Heart left ventricle (tissue), 16 donors: ENCODE data around the gene SLC24A4. TPM values are rescaled to one million over a fixed set of nuclear protein-coding genes. Genes with fewer than 3 reads are reported as not detected.

ENCODE experiments used
- ATAC-seq, 4 donors: fragments of 200-7000 bp; cut with Tn5 transposase; one replicate each; pipeline ENCODE4 v1.9.1; 2020 to 2022; ENCODE audit warnings: moderate library complexity in 4 of 4, mild to moderate bottlenecking in 3 of 4, moderate number of reproducible peaks in 1 of 4
- DNase-seq, 5 donors: peaks; one replicate each; pipeline ENCODE4 v3.0.0-alpha.2; 2020
- H3K27ac ChIP-seq, 12 donors: fragments of 200-600 bp; sonication (generic) in 4 of 12; one replicate each; pipeline versions ENCODE4 v1.5.0 to v1.8.0; 2016 to 2022; ENCODE audit warnings: mild to moderate bottlenecking in 2 of 12
- H3K27me3 ChIP-seq, 9 donors: fragments of 200-600 bp; sonication (generic) in 2 of 9; one replicate each; pipeline versions ENCODE4 v1.5.1 to v1.8.0; 2016 to 2022; ENCODE audit warnings: mild to moderate bottlenecking in 3 of 9
- H3K36me3 ChIP-seq, 9 donors: fragments of 200-600 bp; sonication (generic) in 2 of 9; one replicate each; pipeline versions ENCODE4 v1.5.0 to v1.8.0; 2018 to 2022; ENCODE audit warnings: mild to moderate bottlenecking in 2 of 9
- H3K4me1 ChIP-seq, 12 donors: fragments of 200-600 bp; sonication (generic) in 4 of 12; one replicate each; pipeline versions ENCODE4 v1.5.0 to v1.8.0; 2016 to 2022; ENCODE audit warnings: mild to moderate bottlenecking in 3 of 12
- H3K4me3 ChIP-seq, 12 donors: fragments of 200-600 bp; sonication (generic) in 4 of 12; one replicate each; pipeline versions ENCODE4 v1.5.0 to v1.8.0; 2017 to 2022; ENCODE audit warnings: mild to moderate bottlenecking in 9 of 12, moderate library complexity in 4 of 12
- H3K9me3 ChIP-seq, 12 donors: fragments of 200-600 bp; sonication (generic) in 4 of 12; one replicate each; pipeline versions ENCODE4 v1.5.0 to v1.8.0; 2016 to 2022; ENCODE audit warnings: mild to moderate bottlenecking in 1 of 12
- POLR2A ChIP-seq, 2 donors: fragments of 450-650 bp; IDR thresholded peaks; one replicate each; pipeline ENCODE4 v1.6.1; 2017; ENCODE audit warnings: antibody characterized with exemption in 2 of 2, mild to moderate bottlenecking in 2 of 2, moderate library complexity in 2 of 2
- WGBS, 4 donors: extraction: QIAGEN DNeasy Blood & Tissue Kit in 2 of 4; methylation state at CpG; one replicate each; pipeline versions ENCODE4 v1.1.5 to v1.1.7; 2013 to 2018; 5-methylcytosine and 5-hydroxymethylcytosine counted together
- intact Hi-C, 10 donors: fragments of 100-400 bp; cut with DNase I; formaldehyde crosslinking; loops; one replicate each; pipeline versions ENCODE4 v1.11.1 to v1.14.2; 2022
- polyA plus RNA-seq, 2 donors: library from polyadenylated mRNA; stranded (reverse); fragments of 200-250 nt; gene quantifications; one replicate each; pipeline ENCODE4 v1.2.3, GENCODE V29; 2013
- total RNA-seq, 9 donors: library from RNA; depleted of rRNA in 2 of 9; stranded (reverse); fragments of >200 nt in 2 of 9; fragmentation: NEBNext Ultra II Directional in 3 of 9; extraction: Animal tissue kit (Norgen Biotek cat#: 25700) in 3 of 9; gene quantifications; one replicate each; pipeline versions ENCODE4 v1.1.0 to v1.2.4, GENCODE V29; 2016 to 2023
- TF ChIP-seq, protein P1 (sequence below), 12 donors: fragments of 200-600 bp; sonication (generic) in 4 of 12; IDR thresholded peaks; one replicate each; pipeline versions ENCODE4 v1.5.0 to v1.8.0; 2018 to 2022; ENCODE audit warnings: antibody characterized with exemption in 12 of 12, mild to moderate bottlenecking in 5 of 12
- donor health status: ischemic (EF 13 %, LVEDD 7.1; RV severe dilation, severe dysfunction).
- donor health status: healthy with polysubstance abuse.
- donor health status: DM: no; HTN: yes; CAD: no.
- donor health status: DM: no; HTN: no; CAD: no.
- donor health status: ischemic (EF 25% LVEDD 6.9; RV normal size, moderate dysfunction).
- donor health status: ischemic (EF 25% LVEDD 5.7; RV mildly dilated, moderate dysfunction).
- donor health status: healthy.
- donor health status: DM: yes; HTN: yes; CAD: no.
- donor health status: ischemic (EF 35%, LVEDD 5.7; RV mildly dilated, moderate dysfunction).
- donor health status: nonischemic (EF 11% LVEDD 7.7; RV severe dilation, severe dysfunction).
- donor health status: DM: yes; HTN: yes; CAD: no.
- donor health status: PGD.
- donor health status: ischemic (EF 29% LVEDD 5.4; RV normal size, mild dysfunction).
- donor health status: nonischemic (EF 23%, LVEDD 6.1; RV moderate dilation, normal function).

The SLC24A4 gene
- total and polyA plus RNA-seq, 11 donors = 0.05 to 1.6 (median 0.23) TPM

DNA sequence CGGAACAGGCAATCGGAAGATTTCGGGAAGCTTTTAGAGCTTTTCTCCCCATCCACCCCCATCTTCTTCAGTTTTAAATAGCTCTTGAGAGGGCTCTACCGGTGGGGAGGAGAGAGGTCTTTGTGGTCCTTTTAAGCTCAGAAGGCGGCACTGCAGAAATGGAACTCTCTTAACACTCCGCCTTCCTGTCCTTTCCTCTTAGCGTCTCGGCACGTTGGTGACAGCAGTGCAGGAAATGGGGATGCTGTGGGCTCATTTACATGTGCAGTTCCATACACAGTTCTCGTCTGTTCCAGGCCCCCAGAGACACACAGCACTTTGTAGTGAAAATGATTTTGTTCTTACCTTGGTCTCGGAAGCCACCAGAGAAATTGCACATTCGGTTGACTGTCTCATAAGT lies 140.2 kb downstream of the SLC24A4 start:
- intact Hi-C loops = no loop called here
- ATAC-seq (no peak), DNase-seq (peak in 1 of 5 donors; percentile 18)
- peaks cover 6 to 56% (median 22%) of the 10 kb centered on the region in 12 donors for H3K4me1 ChIP-seq
- no peak for TF ChIP-seq POLR2A (IDR thresholded peaks at IDR 0.05)
- TF ChIP-seq, protein P1, sequence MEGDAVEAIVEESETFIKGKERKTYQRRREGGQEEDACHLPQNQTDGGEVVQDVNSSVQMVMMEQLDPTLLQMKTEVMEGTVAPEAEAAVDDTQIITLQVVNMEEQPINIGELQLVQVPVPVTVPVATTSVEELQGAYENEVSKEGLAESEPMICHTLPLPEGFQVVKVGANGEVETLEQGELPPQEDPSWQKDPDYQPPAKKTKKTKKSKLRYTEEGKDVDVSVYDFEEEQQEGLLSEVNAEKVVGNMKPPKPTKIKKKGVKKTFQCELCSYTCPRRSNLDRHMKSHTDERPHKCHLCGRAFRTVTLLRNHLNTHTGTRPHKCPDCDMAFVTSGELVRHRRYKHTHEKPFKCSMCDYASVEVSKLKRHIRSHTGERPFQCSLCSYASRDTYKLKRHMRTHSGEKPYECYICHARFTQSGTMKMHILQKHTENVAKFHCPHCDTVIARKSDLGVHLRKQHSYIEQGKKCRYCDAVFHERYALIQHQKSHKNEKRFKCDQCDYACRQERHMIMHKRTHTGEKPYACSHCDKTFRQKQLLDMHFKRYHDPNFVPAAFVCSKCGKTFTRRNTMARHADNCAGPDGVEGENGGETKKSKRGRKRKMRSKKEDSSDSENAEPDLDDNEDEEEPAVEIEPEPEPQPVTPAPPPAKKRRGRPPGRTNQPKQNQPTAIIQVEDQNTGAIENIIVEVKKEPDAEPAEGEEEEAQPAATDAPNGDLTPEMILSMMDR (IDR thresholded peaks at IDR 0.05) = no peak
- no peak overlapping the region for H3K4me3 ChIP-seq
- 53 to 63% (median 60%) methylated on average over 12 of the region's 12 CpGs for whole genome bisulfite sequencing, 4 donors
- peak overlapping the region in 2 of 12 donors; percentile 17 to 87 for H3K27ac ChIP-seq
- H3K36me3 ChIP-seq = no peaks in the 10 kb centered on the region
- peaks cover 0 to 17% (median 0%) of the 10 kb centered on the region in 12 donors for H3K9me3 ChIP-seq
- H3K27me3 ChIP-seq = no peaks in the 10 kb centered on the region

DNA sequence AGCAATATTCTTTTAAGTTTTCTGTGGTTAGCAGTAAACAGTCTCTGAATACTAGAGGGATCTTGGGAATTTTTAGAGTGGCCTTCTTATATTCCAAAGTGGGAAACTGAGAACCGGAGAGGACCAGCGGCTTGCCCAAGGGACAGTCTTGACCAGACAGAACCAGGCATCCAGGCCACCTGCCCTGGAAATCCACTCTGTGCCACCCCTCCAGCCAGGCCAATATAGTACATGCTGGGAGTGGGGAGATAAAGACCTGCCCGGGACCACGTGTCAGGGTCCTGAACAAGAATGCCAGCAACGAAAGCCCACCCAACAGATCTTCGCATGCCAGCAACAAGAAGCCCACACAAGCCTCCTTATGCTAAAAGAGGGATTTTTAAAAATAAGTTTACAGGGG lies 141.2 kb downstream of the SLC24A4 start:
- intact Hi-C loops = no loop called here
- Histone ChIP-seq H3K4me1 (peaks cover 6 to 50% (median 21%) of the 10 kb centered on the region in 12 donors), H3K4me3 (no peak overlapping the region), H3K27ac (no peak overlapping the region), H3K9me3 (peaks cover 0 to 20% (median 0%) of the 10 kb centered on the region in 12 donors), H3K36me3 (no peaks in the 10 kb centered on the region), H3K27me3 (no peaks in the 10 kb centered on the region)
- ATAC-seq = no peak
- TF ChIP-seq, protein P1 (IDR thresholded peaks at IDR 0.05) = no peak
- TF ChIP-seq POLR2A (IDR thresholded peaks at IDR 0.05) = no peak
- DNase-seq = peak in 1 of 5 donors; percentile 5
- 86 to 92% (median 91%) methylated on average over 6 of the region's 6 CpGs for WGBS, 4 donors

DNA sequence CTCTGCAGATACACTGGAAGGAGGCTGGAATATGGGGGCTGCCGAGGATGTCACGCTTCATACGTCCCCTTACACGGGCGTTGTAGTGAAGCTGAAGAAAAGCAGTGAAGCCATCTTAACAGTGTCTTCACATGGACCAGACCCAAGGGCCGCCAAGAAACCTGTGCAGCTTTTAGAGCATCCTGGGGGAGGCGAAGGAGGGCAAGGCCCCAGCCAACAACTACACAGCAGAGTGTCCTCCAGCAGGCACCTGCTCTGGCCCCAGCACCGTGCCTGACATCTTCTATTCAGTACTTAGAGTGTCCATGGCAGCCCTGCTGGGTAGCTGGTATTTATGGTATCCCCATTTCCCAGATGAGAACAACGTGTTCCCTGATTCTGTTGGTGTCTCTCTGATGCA lies 141.8 kb downstream of the SLC24A4 start:
- Histone ChIP-seq H3K36me3 (no peaks in the 10 kb centered on the region), H3K4me3 (no peak overlapping the region), H3K27ac (no peak overlapping the region), H3K9me3 (peaks cover 0 to 26% (median 0%) of the 10 kb centered on the region in 12 donors), H3K4me1 (peaks cover 6 to 45% (median 21%) of the 10 kb centered on the region in 12 donors), H3K27me3 (no peaks in the 10 kb centered on the region)
- TF ChIP-seq POLR2A (IDR thresholded peaks at IDR 0.05) = no peak
- DNase-seq (peak in 1 of 5 donors; percentile 12), ATAC-seq (no peak)
- intact Hi-C loops = no loop called here
- WGBS, 4 donors = 89 to 97% (median 94%) methylated on average over 9 of the region's 9 CpGs

DNA sequence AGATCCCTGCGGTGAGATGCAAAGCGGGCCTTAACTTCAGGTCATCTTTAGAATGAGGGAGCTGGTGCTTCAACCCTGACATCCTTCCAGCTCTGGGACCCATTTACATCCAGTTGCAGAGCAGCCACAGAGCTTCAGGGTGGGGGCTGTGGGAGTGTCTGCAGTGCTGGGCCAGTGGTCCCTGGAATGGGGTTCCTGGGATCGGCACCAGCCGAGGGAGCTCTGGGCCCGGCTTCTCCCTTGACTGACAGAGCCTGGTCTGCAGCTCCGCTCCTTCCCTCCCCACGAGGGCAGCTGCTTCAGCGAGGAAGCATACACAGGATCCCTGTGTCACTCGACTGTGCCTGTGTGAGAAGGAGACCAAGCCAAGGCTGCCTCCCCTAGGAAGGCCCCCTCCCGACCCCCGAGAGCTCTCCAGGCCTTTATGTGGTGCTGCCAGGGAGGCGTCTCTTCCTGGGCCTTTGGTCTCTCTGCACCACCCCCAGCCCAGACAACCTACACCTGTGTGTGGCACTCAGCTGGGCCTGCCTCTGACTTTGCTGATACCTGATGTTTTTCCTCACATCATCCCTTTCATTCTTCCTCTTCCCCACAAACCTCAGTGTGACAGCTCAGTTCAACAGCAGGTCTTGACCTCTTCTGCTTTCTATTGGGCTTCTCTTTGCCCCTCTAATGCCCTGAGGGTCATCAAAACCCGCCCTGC lies 142.5 kb downstream of the SLC24A4 start:
- ATAC-seq (peak in 1 of 4 donors; percentile 9), DNase-seq (peak in 1 of 5 donors; percentile 13)
- Histone ChIP-seq H3K36me3 (no peaks in the 10 kb centered on the region), H3K27ac (peak overlapping the region in 1 of 12 donors; percentile 60), H3K9me3 (peaks cover 0 to 29% (median 0%) of the 10 kb centered on the region in 12 donors), H3K4me1 (peaks cover 2 to 39% (median 14%) of the 10 kb centered on the region in 12 donors), H3K27me3 (no peaks in the 10 kb centered on the region), H3K4me3 (no peak overlapping the region)
- intact Hi-C loops = no loop called here
- 71 to 83% (median 80%) methylated on average over 10 to 13 of the region's 13 CpGs for WGBS, 4 donors
- TF ChIP-seq POLR2A (IDR thresholded peaks at IDR 0.05) = no peak
- TF ChIP-seq, protein P1 (IDR thresholded peaks at IDR 0.05) = no peak
